Prostate gland (tissue), 2 donors: ENCODE data around the gene ZNF557.
"Not testable (repeated sequence)": the region's sequence is repeated elsewhere in the genome, so short reads cannot be mapped to it uniquely, and the experiment has no call there.

Source experiments
- POLR2A ChIP-seq: fragments of 450-650 bp; IDR thresholded peaks from one replicate; pipeline ENCODE4 v1.6.1; 2016; ENCODE audit warnings: antibody characterized with exemption, mild to moderate bottlenecking
- POLR2AphosphoS5 ChIP-seq: sonication (generic); formaldehyde crosslinking; IDR thresholded peaks from one replicate; pipeline ENCODE4 v1.6.1; 2017; ENCODE audit warnings: antibody characterized with exemption
- TF ChIP-seq, protein P1 (sequence below), 4 experiments: fragments of 200-600 bp in 2 of 4; fragments of 450-650 bp in 2 of 4; sonication (generic) in 2 of 4; IDR thresholded peaks; 1 replicate in 3 of 4; 2 replicates in 1 of 4; pipeline ENCODE4 v1.5.1; 2016 to 2019; ENCODE audit warnings: antibody characterized with exemption in 4 of 4, mild to moderate bottlenecking in 2 of 4, moderate library complexity in 2 of 4

DNA sequence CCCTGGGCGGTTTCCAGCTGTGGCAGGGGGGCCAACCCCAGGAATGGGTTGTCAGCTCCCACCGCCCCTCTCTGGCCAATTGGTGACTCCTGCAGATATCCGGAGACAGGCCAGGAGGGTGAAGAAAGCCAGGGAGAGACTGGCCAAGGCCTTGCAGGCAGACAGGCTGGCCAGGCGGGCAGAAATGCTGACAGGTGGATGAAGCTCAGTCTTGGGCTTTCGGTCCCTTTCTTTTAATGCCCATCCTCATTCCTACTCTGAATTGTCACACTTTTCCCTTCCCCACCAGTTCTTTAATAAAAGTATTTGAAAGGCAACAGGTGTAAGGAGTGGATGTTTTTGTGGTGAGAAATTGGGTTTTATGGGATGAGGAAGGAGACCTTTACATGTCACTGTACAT is 18.1 kb upstream of the ZNF557 start:
- TF ChIP-seq, protein P1, sequence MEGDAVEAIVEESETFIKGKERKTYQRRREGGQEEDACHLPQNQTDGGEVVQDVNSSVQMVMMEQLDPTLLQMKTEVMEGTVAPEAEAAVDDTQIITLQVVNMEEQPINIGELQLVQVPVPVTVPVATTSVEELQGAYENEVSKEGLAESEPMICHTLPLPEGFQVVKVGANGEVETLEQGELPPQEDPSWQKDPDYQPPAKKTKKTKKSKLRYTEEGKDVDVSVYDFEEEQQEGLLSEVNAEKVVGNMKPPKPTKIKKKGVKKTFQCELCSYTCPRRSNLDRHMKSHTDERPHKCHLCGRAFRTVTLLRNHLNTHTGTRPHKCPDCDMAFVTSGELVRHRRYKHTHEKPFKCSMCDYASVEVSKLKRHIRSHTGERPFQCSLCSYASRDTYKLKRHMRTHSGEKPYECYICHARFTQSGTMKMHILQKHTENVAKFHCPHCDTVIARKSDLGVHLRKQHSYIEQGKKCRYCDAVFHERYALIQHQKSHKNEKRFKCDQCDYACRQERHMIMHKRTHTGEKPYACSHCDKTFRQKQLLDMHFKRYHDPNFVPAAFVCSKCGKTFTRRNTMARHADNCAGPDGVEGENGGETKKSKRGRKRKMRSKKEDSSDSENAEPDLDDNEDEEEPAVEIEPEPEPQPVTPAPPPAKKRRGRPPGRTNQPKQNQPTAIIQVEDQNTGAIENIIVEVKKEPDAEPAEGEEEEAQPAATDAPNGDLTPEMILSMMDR (IDR thresholded peaks at IDR 0.05), result not testable (repeated sequence)
- TF ChIP-seq POLR2A, POLR2AphosphoS5: not testable (repeated sequence)
